Mucosa of stomach (tissue), 1 donor: ENCODE results near the gene COX6B2.

Source experiments
- H3K27me3 ChIP-seq: one replicate; pipeline ENCODE4 v1.7.0; 2013; ENCODE audit warnings: mild to moderate bottlenecking, low read length; ENCODE audit not compliant: control insufficient read depth, insufficient read depth
- H3K36me3 ChIP-seq: one replicate; pipeline ENCODE4 v1.7.0; 2013; ENCODE audit warnings: low read length; ENCODE audit not compliant: control insufficient read depth, insufficient read depth
- H3K4me1 ChIP-seq: one replicate; pipeline ENCODE4 v1.7.0; 2013; ENCODE audit warnings: mild to moderate bottlenecking, low read length; ENCODE audit not compliant: control insufficient read depth, insufficient read depth
- H3K4me3 ChIP-seq: one replicate; pipeline ENCODE4 v1.7.0; 2013; ENCODE audit warnings: low read length
- H3K9ac ChIP-seq: one replicate; pipeline ENCODE4 v1.7.0; 2013; ENCODE audit warnings: mild to moderate bottlenecking, low read length, moderate library complexity
- H3K9me3 ChIP-seq: one replicate; pipeline ENCODE4 v1.7.0; 2013; ENCODE audit warnings: mild to moderate bottlenecking, low read length, moderate library complexity; ENCODE audit not compliant: control insufficient read depth
- donor health status: Pancreatic carcinoma.

COX6B2 gene

GRCh38 chr19:55305983-55306562 lies 48.4 kb downstream of the COX6B2 start:
- Histone ChIP-seq H3K9ac (no peak overlapping the region), H3K27me3 (no peaks in the 10 kb centered on the region), H3K4me3 (no peak overlapping the region), H3K36me3 (no peaks in the 10 kb centered on the region), H3K9me3 (no peaks in the 10 kb centered on the region), H3K4me1 (peaks cover 9% of the 10 kb centered on the region)

GRCh38 chr19:55305491-55305890 lies 49.0 kb downstream of the COX6B2 start:
- H3K36me3 ChIP-seq: no peaks in the 10 kb centered on the region
- peaks cover 9% of the 10 kb centered on the region for H3K4me1 ChIP-seq
- H3K4me3 ChIP-seq: no peak overlapping the region
- no peak overlapping the region for H3K9ac ChIP-seq
- H3K9me3 ChIP-seq: no peaks in the 10 kb centered on the region
- no peaks in the 10 kb centered on the region for H3K27me3 ChIP-seq

GRCh38 chr19:55304980-55305379 lies 49.5 kb downstream of the COX6B2 start:
- H3K36me3 ChIP-seq: no peaks in the 10 kb centered on the region
- peaks cover 9% of the 10 kb centered on the region for H3K4me1 ChIP-seq
- H3K4me3 ChIP-seq: no peak overlapping the region
- no peaks in the 10 kb centered on the region for H3K9me3 ChIP-seq
- no peaks in the 10 kb centered on the region for H3K27me3 ChIP-seq
- no peak overlapping the region for H3K9ac ChIP-seq

- no peaks in the 10 kb centered on the region for H3K36me3 ChIP-seq
- H3K4me3 ChIP-seq: no peak overlapping the region
- H3K4me1 ChIP-seq: peaks cover 9% of the 10 kb centered on the region
Observed at GRCh38 chr19:55304279-55304978, 50.1 kb downstream of the COX6B2 start.

GRCh38 chr19:55303477-55303876 lies 51.0 kb downstream of the COX6B2 start:
- H3K27me3 ChIP-seq: no peaks in the 10 kb centered on the region
- H3K9ac ChIP-seq: no peak overlapping the region
- no peaks in the 10 kb centered on the region for H3K36me3 ChIP-seq
- no peak overlapping the region for H3K4me3 ChIP-seq
- H3K4me1 ChIP-seq: peaks cover 9% of the 10 kb centered on the region
- no peaks in the 10 kb centered on the region for H3K9me3 ChIP-seq

More at GRCh38 chr19:55304279-55304978, 50.1 kb downstream of the COX6B2 start:
- H3K9me3 ChIP-seq: no peaks in the 10 kb centered on the region
- H3K9ac ChIP-seq: no peak overlapping the region
- H3K27me3 ChIP-seq: no peaks in the 10 kb centered on the region

- Histone ChIP-seq H3K4me3 (no peak overlapping the region), H3K9ac (peak overlapping the region; percentile 58), H3K36me3 (no peaks in the 10 kb centered on the region), H3K27me3 (no peaks in the 10 kb centered on the region), H3K4me1 (peaks cover 9% of the 10 kb centered on the region), H3K9me3 (no peaks in the 10 kb centered on the region)
Observed at GRCh38 chr19:55302318-55302703, 52.2 kb downstream of the COX6B2 start.

GRCh38 chr19:55301459-55302317 lies 52.8 kb downstream of the COX6B2 start:
- peak overlapping the region; percentile 6 for H3K4me3 ChIP-seq
- H3K36me3 ChIP-seq: no peaks in the 10 kb centered on the region
- no peaks in the 10 kb centered on the region for H3K9me3 ChIP-seq
- peaks cover 9% of the 10 kb centered on the region for H3K4me1 ChIP-seq
- no peaks in the 10 kb centered on the region for H3K27me3 ChIP-seq
- H3K9ac ChIP-seq: peak overlapping the region; percentile 58

GRCh38 chr19:55300886-55301458 lies 53.5 kb downstream of the COX6B2 start:
- peaks cover 9% of the 10 kb centered on the region for H3K4me1 ChIP-seq
- H3K4me3 ChIP-seq: no peak overlapping the region
- no peaks in the 10 kb centered on the region for H3K36me3 ChIP-seq
- no peak overlapping the region for H3K9ac ChIP-seq
- H3K9me3 ChIP-seq: no peaks in the 10 kb centered on the region
- no peaks in the 10 kb centered on the region for H3K27me3 ChIP-seq

GRCh38 chr19:55299991-55300390 lies 54.5 kb downstream of the COX6B2 start:
- H3K4me3 ChIP-seq: no peak overlapping the region
- H3K9ac ChIP-seq: no peak overlapping the region
- no peaks in the 10 kb centered on the region for H3K36me3 ChIP-seq
- H3K27me3 ChIP-seq: no peaks in the 10 kb centered on the region
- H3K4me1 ChIP-seq: peaks cover 9% of the 10 kb centered on the region
- H3K9me3 ChIP-seq: no peaks in the 10 kb centered on the region
